GM15510 (cell line): ENCODE measurements around the gene KDM4C.

ENCODE experiments used
- POLR2A ChIP-seq: IDR thresholded peaks from 3 replicates; pipeline ENCODE4 v1.6.1; 2011; ENCODE audit warnings: borderline replicate concordance; ENCODE audit not compliant: insufficient read length; ENCODE audit errors: extremely low read depth

KDM4C gene

DNA sequence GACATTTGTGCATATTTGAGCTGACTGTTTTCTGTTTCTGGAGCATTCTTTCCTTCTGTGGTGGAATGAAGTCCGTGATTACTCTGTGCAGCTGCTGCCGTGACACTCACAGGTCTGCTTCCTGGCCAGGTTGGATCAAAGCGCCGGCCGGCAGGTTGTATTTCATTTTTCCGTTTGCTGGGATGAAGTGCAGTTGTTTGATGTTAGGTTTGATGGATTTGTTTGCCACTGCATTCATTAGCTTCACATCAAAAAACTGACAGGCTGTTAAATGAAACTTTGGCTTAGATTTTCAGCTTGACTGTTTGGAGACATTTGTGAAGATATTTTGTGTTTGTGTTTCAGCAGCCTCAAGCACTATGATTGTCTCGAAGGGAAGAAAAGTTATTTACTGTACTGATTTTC lies 140.1 kb downstream of the KDM4C start:
- no peak for TF ChIP-seq POLR2A

DNA sequence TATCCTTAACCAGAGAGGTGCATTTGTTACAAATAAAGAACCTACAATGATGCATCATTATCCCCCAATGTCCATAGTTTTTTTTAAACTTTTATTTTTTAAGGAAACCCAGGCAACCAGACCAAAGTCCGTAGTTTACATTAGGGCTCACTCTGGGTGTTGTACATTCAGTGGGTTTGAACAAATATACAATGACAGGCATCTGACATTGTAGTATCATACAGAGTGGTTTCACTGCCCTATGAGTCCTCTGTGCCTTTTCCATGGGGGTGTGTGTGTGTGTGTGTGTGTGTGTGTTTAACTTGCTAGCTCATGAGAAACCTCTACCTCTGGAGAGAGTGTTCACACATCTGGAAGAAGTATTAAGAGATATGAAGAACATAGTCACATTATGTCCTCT lies 141.5 kb downstream of the KDM4C start:
- TF ChIP-seq POLR2A = no peak

DNA sequence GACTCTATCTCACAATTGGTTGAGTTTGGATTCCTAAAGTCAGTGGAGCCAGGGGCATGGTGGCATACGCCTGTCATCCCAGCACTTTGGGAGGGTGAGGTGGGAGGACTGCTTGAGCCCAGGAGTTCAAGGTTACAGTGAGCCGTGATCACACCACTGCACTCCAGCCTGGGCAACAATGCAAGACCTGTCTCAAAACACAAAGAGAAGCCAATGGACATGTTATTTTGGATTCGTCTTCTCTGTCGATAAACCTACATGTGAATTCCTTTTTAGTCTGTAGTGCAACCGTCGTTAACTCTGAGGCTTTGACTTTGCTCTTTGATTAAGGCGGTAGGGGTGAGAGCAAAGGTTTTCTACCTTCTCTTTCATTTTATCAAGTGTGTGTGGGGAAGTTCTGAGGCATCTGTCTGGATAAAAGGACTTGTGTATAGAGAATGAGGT lies 142.7 kb downstream of the KDM4C start:
- TF ChIP-seq POLR2A = no peak

DNA sequence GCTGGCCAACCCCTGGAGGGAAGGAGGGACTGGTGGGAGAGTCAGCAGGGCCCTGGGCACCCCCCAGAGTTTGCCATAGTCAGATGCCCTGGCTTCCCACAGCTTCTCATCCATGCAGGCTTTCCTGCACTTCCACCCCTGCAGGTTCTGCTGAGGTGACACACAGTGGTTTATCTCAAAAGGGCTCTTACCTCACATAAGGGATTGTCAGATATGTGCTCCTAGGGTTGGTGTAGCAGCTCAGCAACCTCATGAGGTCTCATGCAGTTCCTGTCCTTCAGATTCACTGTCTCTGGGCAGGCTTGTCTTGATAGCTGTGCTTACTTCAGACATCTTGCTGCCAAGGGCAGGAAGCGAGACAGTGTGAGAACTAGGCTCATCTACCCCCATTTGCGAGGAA lies 143.4 kb downstream of the KDM4C start:
- no peak for TF ChIP-seq POLR2A

DNA sequence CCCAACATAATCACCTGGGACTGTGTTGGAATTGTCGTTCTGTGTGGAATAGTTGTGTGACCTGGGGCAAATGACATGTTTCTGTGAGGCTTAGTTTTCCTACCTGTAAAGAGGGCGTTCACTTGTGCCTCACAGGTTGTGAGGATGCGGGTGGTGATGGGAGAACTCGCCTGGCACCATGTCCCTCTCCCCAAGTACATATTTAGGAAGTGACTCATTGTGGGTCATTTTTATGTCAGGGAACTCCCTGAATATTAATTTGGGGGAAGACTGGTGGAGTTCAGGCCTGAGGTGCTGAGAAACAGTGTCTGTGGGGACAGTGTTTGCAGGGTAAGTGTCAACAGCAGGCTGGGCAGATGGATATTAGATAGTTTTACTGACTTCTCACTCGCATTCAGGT lies 144.7 kb downstream of the KDM4C start:
- no peak for TF ChIP-seq POLR2A

DNA sequence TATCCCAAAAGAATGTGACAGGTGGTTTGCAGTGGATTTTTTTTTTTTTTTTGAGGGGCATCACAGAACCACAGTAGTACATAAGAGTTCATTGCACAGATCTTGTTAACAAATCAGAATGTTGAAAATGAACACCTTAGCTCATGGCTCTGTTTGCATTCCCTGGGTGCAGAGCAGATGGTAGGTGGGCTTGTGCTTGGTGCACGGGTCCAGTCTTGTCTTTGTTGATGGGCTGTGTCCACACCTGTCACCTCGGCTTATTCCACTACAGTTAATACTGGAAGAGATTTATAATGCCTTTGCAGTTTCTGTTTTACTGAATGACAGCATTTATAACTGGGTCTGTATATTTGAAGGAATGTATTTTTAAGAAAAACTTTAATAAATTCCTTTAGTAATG lies 146.6 kb downstream of the KDM4C start:
- TF ChIP-seq POLR2A = no peak

DNA sequence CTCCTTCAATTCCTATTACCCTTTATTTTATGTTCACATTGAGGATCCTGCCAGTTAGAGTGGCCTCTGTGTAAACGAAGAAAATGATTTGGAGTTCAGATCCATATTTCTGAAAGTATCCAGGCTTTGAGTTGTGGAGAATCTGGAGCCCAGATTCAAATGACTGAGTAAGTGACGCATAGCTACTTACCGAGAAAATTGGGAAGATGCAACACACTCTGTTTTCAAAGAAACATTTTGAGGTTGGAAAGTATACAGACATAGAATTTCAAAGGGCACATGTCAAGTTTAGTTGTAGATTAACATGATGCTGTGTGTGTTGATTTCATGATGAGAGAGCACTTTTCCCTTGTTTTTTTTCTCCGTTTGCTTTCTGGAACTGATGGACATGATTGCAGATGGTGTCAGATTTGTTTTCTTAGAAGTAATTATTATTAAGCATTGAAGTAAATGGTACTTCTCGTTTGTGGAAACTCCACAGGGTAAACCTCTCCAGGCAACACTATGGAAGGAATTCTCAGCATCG lies 148.1 kb downstream of the KDM4C start:
- no peak for TF ChIP-seq POLR2A

DNA sequence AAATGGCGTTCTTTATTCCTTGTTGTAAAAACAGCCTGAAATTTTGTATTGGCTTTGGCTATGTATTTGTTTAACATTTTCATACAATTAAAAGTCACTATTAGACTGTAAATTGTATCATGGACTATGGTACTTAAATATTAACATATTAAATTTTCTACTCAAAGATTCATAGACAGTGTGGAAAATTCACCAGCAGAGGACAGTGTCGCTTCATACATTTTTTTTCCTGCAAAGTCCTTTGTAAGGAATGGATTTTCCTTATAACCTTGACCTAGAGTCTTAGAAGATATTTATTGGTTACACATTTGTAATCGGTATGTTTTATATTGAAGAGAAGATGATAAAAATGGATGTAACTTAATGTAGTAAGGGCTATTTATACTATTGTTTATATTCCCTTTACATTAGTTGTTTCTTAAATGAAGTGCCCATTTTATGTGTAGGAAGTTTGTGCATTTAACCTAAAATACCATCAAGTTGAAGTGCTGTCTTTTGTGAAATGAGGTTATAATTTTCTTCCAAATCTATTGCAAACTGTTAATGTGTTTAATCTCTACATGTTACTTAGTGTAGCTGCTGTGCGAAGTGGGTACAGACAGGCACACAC lies 150.1 kb downstream of the KDM4C start:
- no peak for TF ChIP-seq POLR2A

DNA sequence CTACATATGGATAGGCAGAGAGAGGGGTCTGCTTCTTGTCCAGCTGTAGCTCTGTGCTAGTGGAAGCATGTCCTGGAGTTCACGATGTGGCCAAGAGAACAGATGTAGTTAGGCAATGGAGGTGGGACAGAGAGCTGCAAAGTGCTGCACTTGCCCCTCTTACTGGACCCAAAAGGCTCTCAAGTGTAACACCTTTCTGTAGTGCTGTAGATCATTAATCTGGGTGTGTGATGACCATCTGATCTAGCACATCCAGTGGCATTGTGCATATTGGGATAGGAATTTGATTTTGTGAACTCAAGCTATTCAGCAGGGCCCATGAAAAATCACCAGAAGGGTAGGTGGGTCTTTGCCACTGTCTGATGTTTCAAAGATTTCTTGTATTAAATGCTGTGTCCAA lies 151.4 kb downstream of the KDM4C start:
- no peak for TF ChIP-seq POLR2A

DNA sequence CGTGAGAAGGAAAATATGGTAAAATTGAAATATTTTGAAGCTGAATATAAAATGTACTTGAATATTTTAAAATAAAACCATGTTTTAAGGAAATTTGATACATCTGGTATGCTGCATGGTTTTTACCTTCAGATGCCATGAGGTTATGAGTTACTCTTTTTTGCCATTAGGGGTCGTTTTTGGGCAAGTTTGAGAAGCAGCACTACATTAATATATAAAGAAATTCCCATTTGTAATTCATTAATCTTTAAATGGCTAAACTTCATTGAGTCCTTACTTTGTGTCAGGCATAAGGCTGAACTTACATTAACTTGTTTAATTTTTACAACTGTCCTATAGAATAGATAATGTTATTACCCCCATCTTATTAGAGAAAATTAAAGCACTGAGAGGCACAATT lies 152.3 kb downstream of the KDM4C start:
- no peak for TF ChIP-seq POLR2A

DNA sequence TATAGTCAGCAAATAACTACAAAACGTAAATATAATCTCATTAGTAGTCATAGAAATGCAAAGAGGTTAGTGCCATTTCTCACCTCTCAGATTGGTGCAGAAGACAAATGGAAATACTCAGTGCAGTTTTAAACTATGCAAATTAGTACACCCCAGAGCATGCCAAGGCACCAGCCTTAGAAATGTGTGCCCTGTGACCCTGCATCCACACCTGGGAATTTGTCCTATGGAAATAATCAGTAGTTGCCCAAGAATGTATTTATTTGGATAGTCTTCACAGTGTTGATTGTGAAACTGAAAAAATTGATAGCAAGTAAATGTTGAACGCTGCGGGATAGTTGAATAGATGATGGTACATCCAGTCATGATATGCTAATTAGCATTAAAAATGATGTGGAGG lies 152.7 kb downstream of the KDM4C start:
- TF ChIP-seq POLR2A = no peak

DNA sequence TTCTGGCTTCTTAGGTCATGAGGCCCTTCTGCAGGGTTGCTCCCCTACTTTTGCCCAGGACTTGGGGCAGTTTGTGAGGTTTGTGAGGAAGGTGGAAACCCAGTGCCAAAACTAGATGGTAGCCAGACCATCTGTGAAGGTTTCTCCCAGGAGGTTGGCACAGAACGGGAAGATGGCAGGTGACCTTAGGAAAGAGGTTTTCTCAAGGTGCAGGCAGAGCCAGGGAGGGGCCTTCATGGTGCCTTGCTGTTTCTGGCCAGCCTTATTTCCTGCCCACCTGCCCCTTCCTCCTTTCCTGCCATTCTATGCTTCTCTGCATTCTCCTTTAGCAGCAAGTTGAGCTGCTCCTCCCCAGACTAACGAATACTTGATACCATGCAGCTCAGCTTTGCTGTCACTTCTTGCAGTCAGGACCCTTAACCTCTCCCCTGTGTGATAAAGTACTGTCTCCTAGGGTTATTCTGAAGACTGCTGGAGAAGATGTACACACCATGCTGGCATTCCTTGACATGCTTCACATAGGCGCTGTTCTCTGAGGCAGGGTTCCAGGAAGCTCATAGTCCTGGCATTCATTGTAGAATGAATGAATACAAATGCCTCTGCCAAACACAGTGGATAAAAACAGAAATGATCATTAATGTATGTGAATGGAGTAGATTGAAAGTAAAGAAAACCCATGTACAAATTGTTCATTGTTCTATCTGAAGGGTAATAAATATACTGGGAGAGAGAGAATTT lies 154.3 kb downstream of the KDM4C start:
- TF ChIP-seq POLR2A = no peak

DNA sequence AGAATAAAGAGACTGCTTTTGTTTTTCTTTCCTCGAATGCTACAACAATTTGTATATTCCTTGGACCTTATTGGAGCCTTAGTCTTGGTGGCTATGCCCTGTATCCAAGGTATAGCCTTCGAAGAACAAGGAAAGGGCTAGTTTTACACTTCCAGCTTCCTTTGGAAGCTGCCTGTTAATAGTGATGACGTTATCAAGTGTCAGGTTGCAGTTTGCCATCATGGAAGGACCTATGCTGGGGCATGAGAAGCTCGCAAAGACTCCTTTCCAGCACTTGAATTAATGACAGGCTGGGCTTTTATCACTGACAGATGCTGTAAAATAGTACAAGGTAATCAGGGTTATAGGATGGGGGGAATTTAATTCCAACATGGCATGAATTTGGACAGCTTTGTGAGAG lies 157.9 kb downstream of the KDM4C start:
- TF ChIP-seq POLR2A = no peak

DNA sequence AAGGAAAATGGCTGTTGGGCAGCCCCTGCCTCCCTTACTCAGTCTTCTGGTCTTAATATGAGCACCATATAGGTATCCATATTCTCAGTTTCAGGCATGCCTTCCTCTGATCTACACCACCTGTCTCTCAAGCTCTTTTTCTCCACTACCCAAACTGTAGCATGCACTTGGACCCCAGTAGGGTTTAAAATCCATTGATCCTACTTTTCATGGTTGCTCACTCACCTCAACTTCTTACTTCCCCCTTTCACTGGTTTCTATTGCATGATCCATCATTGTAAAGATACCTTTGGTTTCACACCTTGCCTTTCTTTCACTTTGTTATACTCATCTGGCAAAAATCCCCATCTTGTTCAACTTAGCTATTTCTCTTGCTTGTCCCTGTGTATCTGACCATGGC lies 159.4 kb downstream of the KDM4C start:
- no peak for TF ChIP-seq POLR2A

DNA sequence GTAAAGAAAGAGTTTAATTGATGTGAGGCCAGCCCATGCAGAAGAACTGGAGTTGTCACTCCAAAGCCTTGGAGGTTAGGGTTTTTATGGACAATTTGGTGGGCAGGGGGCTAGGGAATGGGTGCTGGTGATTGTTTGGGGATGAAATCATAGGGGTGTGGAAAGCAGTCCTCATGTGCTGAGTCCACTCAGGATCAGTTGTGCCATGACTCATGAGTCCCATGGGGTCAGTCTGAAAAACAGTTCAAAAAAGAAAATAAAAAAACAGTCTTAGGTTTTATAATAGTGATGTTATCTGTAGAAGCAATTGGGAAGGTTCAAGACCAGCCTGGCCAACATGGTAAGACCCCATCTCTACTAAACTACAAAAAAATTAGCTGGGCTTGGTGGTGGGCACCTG lies 162.3 kb downstream of the KDM4C start:
- no peak for TF ChIP-seq POLR2A

DNA sequence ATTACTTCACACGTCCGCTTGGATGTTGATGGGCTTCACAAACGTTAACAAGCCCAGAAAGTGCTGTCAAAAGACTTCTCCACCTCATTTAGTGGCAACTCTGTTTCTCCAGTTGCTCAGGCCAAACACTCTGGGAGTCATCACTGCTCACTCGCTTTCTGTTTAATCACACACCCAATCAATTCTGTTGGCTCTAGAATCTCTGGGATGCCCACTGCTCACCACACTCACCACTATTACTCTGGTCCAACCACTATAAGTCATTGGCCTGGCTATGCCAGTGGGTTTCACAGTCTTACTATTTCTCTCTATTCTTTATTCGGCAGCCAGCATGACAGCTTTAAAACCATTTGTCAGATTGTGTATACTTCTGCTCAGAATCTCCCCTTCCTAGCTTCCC lies 163.5 kb downstream of the KDM4C start:
- no peak for TF ChIP-seq POLR2A
